CD4-positive, CD25-positive, alpha-beta regulatory T cell (primary cell): Measurements from ENCODE around the gene SHLD2. TPM values are rescaled to one million over a fixed set of nuclear protein-coding genes. Genes with fewer than 3 reads are reported as not detected.
"Not testable (repeated sequence)": the region's sequence is repeated elsewhere in the genome, so short reads cannot be mapped to it uniquely, and the experiment has no call there.

Experiments used
- ATAC-seq, 2 donors: fragments of 150-1000 bp; cut with Tn5 transposase; one replicate each; pipeline ENCODE4 v1.10.0; 2021; ENCODE audit warnings: low read depth in 2 of 2, moderate number of reproducible peaks in 2 of 2, moderate library complexity in 1 of 2
- DNase-seq, 3 donors: peaks; one replicate each; pipeline versions ENCODE4 v3.0.0 to v3.0.0-alpha.2; 2012 to 2022; ENCODE audit warnings: mixed read lengths in 1 of 3
- H3K27ac ChIP-seq: one replicate; pipeline ENCODE4 v1.7.0; 2013; ENCODE audit warnings: mild to moderate bottlenecking, low read length; ENCODE audit not compliant: insufficient read depth, poor library complexity, severe bottlenecking
- H3K27me3 ChIP-seq: one replicate; pipeline ENCODE4 v1.7.0; 2013; ENCODE audit warnings: low read length; ENCODE audit not compliant: control insufficient read depth, insufficient read depth
- H3K36me3 ChIP-seq: one replicate; pipeline ENCODE4 v1.7.0; 2013; ENCODE audit warnings: mild to moderate bottlenecking, low read length, moderate library complexity; ENCODE audit not compliant: control insufficient read depth, insufficient read depth
- H3K4me1 ChIP-seq: 2 replicates; pipeline ENCODE4 v1.7.0; 2013; ENCODE audit warnings: mild to moderate bottlenecking, low read length; ENCODE audit not compliant: insufficient read depth, control insufficient read depth, poor library complexity, severe bottlenecking
- H3K4me3 ChIP-seq: one replicate; pipeline ENCODE4 v1.7.0; 2013; ENCODE audit warnings: low read depth, mild to moderate bottlenecking, low read length, moderate library complexity
- H3K9me3 ChIP-seq, 2 experiments: 1 replicate in 1 of 2; 2 replicates in 1 of 2; pipeline ENCODE4 v1.7.0; 2013; ENCODE audit warnings: low read length in 2 of 2, mild to moderate bottlenecking in 1 of 2, moderate library complexity in 1 of 2; ENCODE audit not compliant: control insufficient read depth in 2 of 2
- H3K27ac Mint-ChIP-seq, 3 donors: one replicate each; pipeline ENCODE4 v1.8.0; 2020 to 2022; ENCODE audit warnings: mild to moderate bottlenecking in 3 of 3, mixed read lengths in 3 of 3, moderate library complexity in 2 of 3
- H3K27me3 Mint-ChIP-seq: one replicate; pipeline ENCODE4 v1.8.0; 2022; ENCODE audit warnings: mild to moderate bottlenecking, mixed read lengths
- H3K36me3 Mint-ChIP-seq: one replicate; pipeline ENCODE4 v1.8.0; 2020; ENCODE audit warnings: mixed read lengths
- H3K4me1 Mint-ChIP-seq, 4 donors: one replicate each; pipeline ENCODE4 v1.8.0; 2020 to 2022; ENCODE audit warnings: mixed read lengths in 4 of 4, mild to moderate bottlenecking in 1 of 4
- H3K4me3 Mint-ChIP-seq, 4 donors: one replicate each; pipeline ENCODE4 v1.8.0; 2020 to 2022; ENCODE audit warnings: mild to moderate bottlenecking in 4 of 4, mixed read lengths in 4 of 4, moderate library complexity in 3 of 4
- H3K9me3 Mint-ChIP-seq, 7 donors: one replicate each; pipeline ENCODE4 v1.8.0; 2020 to 2022; ENCODE audit warnings: mixed read lengths in 7 of 7, mild to moderate bottlenecking in 3 of 7, moderate library complexity in 2 of 7
- polyA plus RNA-seq, 4 donors: library from polyadenylated mRNA; unstranded; fragments of 300-500 nt; fragmentation: Illumina TruSeq; gene quantifications; one replicate each; pipeline ENCODE4 v1.2.3, GENCODE V29; 2021
- total RNA-seq: library from RNA; stranded (reverse); gene quantifications from one replicate; pipeline ENCODE4 v1.2.3, GENCODE V29; 2022

The SHLD2 gene
- total and polyA plus RNA-seq, 5 donors from 2014 or later: 20.9 to 32.8 (median 23.8) TPM

DNA sequence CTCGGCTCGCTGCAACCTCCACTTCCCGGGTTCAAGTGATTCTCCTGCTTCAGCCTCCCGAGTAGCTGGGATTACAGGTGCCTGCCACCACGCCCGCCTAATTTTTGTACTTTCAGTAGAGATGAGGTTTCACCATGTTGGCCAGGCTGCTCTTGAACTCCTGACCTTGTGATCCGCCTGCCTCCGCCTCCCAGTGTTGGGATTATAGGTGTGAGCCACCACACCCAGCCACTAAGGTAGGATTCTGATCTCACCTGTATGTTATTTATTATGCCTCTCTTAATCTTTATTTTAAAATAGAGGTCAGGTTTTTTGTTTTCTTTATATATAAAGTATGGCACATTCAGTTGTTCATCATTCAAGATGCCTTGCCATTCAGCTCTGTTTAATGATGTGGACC, 9.7 kb downstream of the SHLD2 start:
- H3K36me3 Mint-ChIP-seq: peaks cover 47% of the 10 kb centered on the region
- not testable (repeated sequence) for H3K4me1 ChIP-seq, H3K27me3 Mint-ChIP-seq, H3K27ac ChIP-seq, H3K4me3 Mint-ChIP-seq, H3K9me3 ChIP-seq, H3K27me3 ChIP-seq, ATAC-seq, DNase-seq, H3K27ac Mint-ChIP-seq, H3K4me3 ChIP-seq, H3K9me3 Mint-ChIP-seq
- peaks cover 30% of the 10 kb centered on the region for H3K36me3 ChIP-seq
- H3K4me1 Mint-ChIP-seq: peaks cover 22 to 36% (median 29%) of the 10 kb centered on the region in 4 donors

DNA sequence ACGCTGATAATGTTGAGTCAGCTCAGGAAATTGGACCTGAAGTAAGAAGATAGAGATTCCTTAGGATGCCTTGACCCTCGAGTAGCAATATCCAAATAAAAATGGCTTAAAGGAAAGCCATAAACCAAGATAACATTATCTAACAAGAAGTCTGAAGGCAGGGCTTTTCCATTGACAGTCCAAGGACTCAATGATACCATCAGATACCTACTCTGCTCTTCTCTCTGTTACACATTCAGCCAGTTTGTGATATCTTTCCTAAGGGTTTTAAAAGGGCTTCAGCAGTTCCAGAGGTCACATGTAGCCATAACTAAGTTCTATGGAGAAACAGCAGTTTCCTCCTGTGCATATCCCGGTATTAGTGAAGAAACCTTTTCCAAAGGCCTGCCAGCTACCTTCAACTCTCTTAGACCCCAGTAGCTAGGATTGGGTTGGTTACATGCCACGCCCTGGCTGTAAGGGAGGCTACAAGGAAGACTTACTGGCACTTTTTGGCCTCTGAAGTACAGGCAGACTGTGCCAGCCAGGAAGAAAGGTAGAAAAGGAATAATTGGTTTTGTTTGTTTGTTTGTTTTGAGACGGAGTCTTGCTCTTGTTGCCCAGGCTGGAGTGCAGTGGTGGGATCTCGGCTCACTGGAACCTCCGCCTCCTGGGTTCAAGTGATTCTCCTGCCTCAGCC, 10.6 kb downstream of the SHLD2 start:
- no peak for ATAC-seq
- peaks cover 42% of the 10 kb centered on the region for H3K36me3 Mint-ChIP-seq

DNA sequence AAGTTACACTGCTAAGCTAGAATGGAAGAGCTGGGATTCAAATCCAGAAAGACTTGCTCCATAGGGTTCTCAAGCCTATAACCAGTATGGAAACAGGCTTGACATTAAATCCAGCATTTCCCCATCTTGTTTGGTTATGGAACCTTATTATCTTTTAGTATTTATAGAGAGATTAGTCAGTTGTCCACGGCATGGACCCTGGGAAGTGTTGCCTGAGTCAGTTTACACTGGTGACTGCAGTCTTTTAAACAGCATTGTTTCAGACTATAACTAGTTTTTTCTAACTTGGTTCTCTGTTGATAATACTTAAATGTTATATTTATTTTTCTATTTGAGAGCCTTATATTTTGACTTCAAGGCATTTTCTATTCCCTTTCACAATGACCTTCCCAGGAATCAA, 23.1 kb downstream of the SHLD2 start:
- H3K27ac Mint-ChIP-seq, H3K27me3 Mint-ChIP-seq, H3K4me1 ChIP-seq, ATAC-seq, H3K4me3 ChIP-seq, DNase-seq, H3K36me3 ChIP-seq, H3K27ac ChIP-seq, H3K9me3 ChIP-seq, H3K4me3 Mint-ChIP-seq, H3K9me3 Mint-ChIP-seq, H3K27me3 ChIP-seq: not testable (repeated sequence)
- Mint-ChIP-seq H3K36me3 (peaks cover 11% of the 10 kb centered on the region), H3K4me1 (peaks cover 6 to 13% (median 11%) of the 10 kb centered on the region in 4 donors)

More for the DNA sequence above, 10.6 kb downstream of the SHLD2 start:
- DNase-seq: no peak
- Histone ChIP-seq H3K27me3 (no peaks in the 10 kb centered on the region), H3K4me3 (no peak overlapping the region), H3K9me3 (no peaks in the 10 kb centered on the region), H3K36me3 (peaks cover 30% of the 10 kb centered on the region), H3K27ac (no peak overlapping the region), H3K4me1 (peaks cover 2% of the 10 kb centered on the region)
- H3K9me3 Mint-ChIP-seq: peaks cover 0 to 4% (median 0%) of the 10 kb centered on the region in 7 donors
- no peak overlapping the region for H3K27ac Mint-ChIP-seq
- no peak overlapping the region for H3K4me3 Mint-ChIP-seq
- peaks cover 21 to 30% (median 24%) of the 10 kb centered on the region in 4 donors for H3K4me1 Mint-ChIP-seq
- H3K27me3 Mint-ChIP-seq: no peaks in the 10 kb centered on the region

DNA sequence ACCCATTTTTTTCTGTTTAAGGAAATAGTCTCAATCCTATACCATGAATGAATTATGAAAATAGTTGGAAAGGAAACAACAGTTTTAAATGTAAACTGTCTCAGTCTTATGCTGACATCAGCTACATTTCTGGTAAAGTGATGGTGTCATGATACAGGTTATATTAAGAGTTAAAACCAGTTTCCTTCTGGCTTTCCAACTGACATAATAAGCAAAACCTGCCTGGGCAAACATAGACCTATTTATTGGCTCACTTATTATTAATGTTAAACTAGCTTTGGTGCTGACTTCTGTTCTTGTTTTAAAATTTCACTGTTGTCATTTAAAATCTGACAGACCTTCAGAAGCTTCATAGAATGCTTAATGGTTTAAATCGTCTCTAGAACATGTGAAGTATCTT, 24.0 kb downstream of the SHLD2 start:
- H3K27ac Mint-ChIP-seq, H3K4me1 ChIP-seq, H3K4me3 Mint-ChIP-seq, H3K27ac ChIP-seq, H3K27me3 ChIP-seq, H3K36me3 ChIP-seq, H3K27me3 Mint-ChIP-seq, ATAC-seq, DNase-seq, H3K9me3 ChIP-seq, H3K9me3 Mint-ChIP-seq, H3K4me3 ChIP-seq: not testable (repeated sequence)
- Mint-ChIP-seq H3K36me3 (peaks cover 16% of the 10 kb centered on the region), H3K4me1 (peaks cover 6 to 13% (median 9%) of the 10 kb centered on the region in 4 donors)

DNA sequence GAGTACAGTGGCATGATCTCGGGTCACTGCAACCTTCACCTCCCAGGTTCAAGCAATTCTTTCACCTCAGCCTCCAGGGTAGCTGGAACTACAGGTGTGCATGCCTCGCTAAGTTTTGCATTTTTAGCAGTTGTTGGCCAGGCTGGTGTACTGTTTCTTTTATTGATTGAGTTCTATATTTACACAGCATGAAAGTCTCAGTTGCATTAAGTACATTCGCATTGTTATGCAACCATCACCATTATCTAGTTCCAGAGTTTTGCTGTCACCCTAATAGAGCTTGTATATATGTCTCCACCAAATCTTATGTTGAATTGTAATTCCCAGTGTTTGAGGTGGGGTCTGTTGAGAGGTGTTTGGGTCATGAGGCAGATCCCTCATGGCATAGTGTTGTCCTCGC, 28.3 kb downstream of the SHLD2 start:
- H3K27ac ChIP-seq, H3K36me3 ChIP-seq, H3K9me3 Mint-ChIP-seq, H3K27me3 Mint-ChIP-seq, H3K4me1 ChIP-seq, H3K4me3 Mint-ChIP-seq, H3K9me3 ChIP-seq, H3K4me3 ChIP-seq, DNase-seq, ATAC-seq, H3K36me3 Mint-ChIP-seq, H3K4me1 Mint-ChIP-seq, H3K27me3 ChIP-seq: not testable (repeated sequence)
- peak overlapping the region in 1 of 3 donors; percentile 37 for H3K27ac Mint-ChIP-seq

DNA sequence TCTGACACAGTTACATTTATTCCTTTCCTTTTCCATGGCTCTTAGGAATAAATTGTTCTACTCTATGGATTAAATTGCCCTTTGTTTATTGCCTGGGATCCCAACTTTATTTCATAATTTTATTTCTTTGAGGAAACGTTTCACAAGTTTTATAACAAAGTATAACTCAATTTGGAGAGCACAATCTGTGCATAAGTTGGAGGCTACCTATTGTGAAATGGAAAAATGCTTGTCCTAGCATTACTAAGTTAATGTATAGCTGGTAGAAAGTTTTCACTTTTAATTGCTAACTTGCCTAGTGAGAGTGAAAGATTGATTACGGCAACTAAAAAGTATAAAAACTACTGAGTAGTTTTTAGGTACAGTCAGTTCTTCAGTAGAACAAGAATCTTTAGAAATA, 32.0 kb downstream of the SHLD2 start:
- ATAC-seq, H3K9me3 ChIP-seq, H3K4me1 ChIP-seq, H3K27ac ChIP-seq, H3K27me3 Mint-ChIP-seq, H3K36me3 ChIP-seq, H3K27ac Mint-ChIP-seq, DNase-seq, H3K9me3 Mint-ChIP-seq, H3K4me3 Mint-ChIP-seq, H3K4me1 Mint-ChIP-seq, H3K27me3 ChIP-seq, H3K4me3 ChIP-seq: not testable (repeated sequence)
- H3K36me3 Mint-ChIP-seq: peaks cover 11% of the 10 kb centered on the region

DNA sequence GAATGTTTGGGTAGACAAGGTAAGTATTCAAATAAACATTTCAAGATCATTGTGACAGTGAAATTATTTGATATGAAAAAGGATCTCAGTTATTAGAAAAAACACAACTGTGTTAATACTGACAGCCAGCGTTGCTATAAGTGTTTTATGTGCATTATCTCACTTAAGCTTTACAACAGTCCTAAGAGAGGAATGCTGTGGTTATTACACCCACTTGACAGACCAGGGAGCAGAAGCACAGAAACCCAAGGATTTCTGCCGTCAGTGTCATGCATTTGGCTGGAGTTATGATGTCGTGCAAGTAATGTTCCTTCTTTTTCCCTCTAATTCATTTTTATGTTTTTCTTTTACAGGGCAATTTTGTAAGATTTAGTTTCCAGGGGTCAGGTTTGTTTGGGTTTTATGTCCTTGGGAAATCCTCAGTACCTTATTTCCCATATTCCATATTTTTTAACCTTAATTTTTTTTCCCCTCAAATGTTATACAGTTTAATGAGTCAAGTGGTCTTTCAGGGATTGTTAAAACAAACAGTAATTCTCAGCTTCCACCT, 32.7 kb downstream of the SHLD2 start:
- not testable (repeated sequence) for H3K4me3 Mint-ChIP-seq, H3K4me1 ChIP-seq, H3K4me3 ChIP-seq, ATAC-seq, DNase-seq, H3K9me3 ChIP-seq, H3K4me1 Mint-ChIP-seq, H3K36me3 ChIP-seq, H3K9me3 Mint-ChIP-seq, H3K27ac ChIP-seq, H3K27me3 Mint-ChIP-seq, H3K27me3 ChIP-seq
- Mint-ChIP-seq H3K36me3 (peaks cover 13% of the 10 kb centered on the region), H3K27ac (peak overlapping the region in 1 of 3 donors; percentile 62)

DNA sequence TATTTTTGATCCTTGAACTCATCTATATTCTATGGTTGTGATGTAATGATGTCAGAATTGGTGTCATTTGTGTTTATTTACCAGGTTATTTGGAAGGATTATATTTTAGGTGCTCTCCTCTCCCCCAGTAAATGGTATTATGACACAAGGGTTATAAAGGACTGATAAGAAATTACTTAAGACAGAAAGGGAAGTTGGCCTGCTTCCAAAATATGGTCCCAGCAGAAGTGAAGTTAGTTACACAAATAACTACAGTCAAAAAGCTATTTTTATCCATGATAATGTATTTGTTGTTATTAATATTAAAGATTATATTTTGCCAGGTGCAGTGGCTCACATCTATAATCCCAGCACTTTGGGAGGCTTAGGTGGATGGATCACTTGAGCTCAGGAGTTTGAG, 37.2 kb downstream of the SHLD2 start:
- H3K27me3 Mint-ChIP-seq, H3K9me3 Mint-ChIP-seq, H3K4me1 ChIP-seq, H3K27ac Mint-ChIP-seq, H3K36me3 ChIP-seq, H3K27me3 ChIP-seq, H3K9me3 ChIP-seq, H3K4me3 Mint-ChIP-seq, H3K4me3 ChIP-seq, H3K27ac ChIP-seq, H3K4me1 Mint-ChIP-seq, DNase-seq, ATAC-seq: not testable (repeated sequence)
- H3K36me3 Mint-ChIP-seq: peaks cover 15% of the 10 kb centered on the region
